Loucy (cell line): ENCODE data around the gene MAML3.
A peak's percentile ranks its signal among the peaks of the same experiment; 100 is the strongest.

Experiments
- H2AFZ ChIP-seq: fragments of 200-600 bp; sonication (generic); 2 replicates; pipeline ENCODE4 v1.6.0; 2016; ENCODE audit warnings: antibody characterized with exemption, mild to moderate bottlenecking, low read length, moderate library complexity
- H3F3A ChIP-seq: fragments of 200-600 bp; 2 replicates; pipeline ENCODE4 v1.6.0; 2016; ENCODE audit warnings: antibody characterized with exemption, low read depth, mild to moderate bottlenecking
- H3K27me3 ChIP-seq: fragments of 200-600 bp; sonication (generic); 2 replicates; pipeline ENCODE4 v1.6.1; 2014; ENCODE audit warnings: low read length, mild to moderate bottlenecking; ENCODE audit not compliant: insufficient read depth, poor library complexity, severe bottlenecking
- H3K36me3 ChIP-seq: fragments of 200-600 bp; sonication (generic); 2 replicates; pipeline ENCODE4 v1.6.1; 2016; ENCODE audit warnings: low read length; ENCODE audit not compliant: insufficient read depth
- H3K4me1 ChIP-seq: fragments of 200-600 bp; sonication (generic); 2 replicates; pipeline ENCODE4 v1.5.1; 2014; ENCODE audit warnings: low read length, mild to moderate bottlenecking; ENCODE audit not compliant: insufficient read depth, poor library complexity, severe bottlenecking
- H3K4me2 ChIP-seq: fragments of 200-600 bp; sonication (generic); 2 replicates; pipeline ENCODE4 v1.6.0; 2014; ENCODE audit warnings: antibody characterized with exemption, low read length, low read depth, mild to moderate bottlenecking; ENCODE audit not compliant: poor library complexity, severe bottlenecking
- H3K4me3 ChIP-seq: fragments of 200-600 bp; sonication (generic); 2 replicates; pipeline ENCODE4 v1.5.1; 2014; ENCODE audit warnings: low read length, mild to moderate bottlenecking, mixed read lengths; ENCODE audit not compliant: poor library complexity, severe bottlenecking
- H3K79me2 ChIP-seq: fragments of 200-600 bp; sonication (generic); 2 replicates; pipeline ENCODE4 v1.6.1; 2014; ENCODE audit warnings: low read length; ENCODE audit not compliant: insufficient read depth
- H3K9ac ChIP-seq: fragments of 200-600 bp; sonication (generic); 2 replicates; pipeline ENCODE4 v1.6.0; 2014; ENCODE audit warnings: mild to moderate bottlenecking, low read depth, low read length, moderate library complexity; ENCODE audit not compliant: poor library complexity, severe bottlenecking
- H3K9me2 ChIP-seq: fragments of 200-600 bp; sonication (generic); replicated peaks from 2 replicates; pipeline ENCODE4 v1.6.1; 2016; ENCODE audit warnings: low read depth, low read length, mixed read lengths
- H3K9me3 ChIP-seq: fragments of 200-600 bp; sonication (generic); 2 replicates; pipeline ENCODE4 v1.6.1; 2014; ENCODE audit warnings: mild to moderate bottlenecking, antibody characterized with exemption, low read length, low read depth; ENCODE audit not compliant: insufficient read depth
- H4K20me1 ChIP-seq: fragments of 200-600 bp; sonication (generic); 2 replicates; pipeline ENCODE4 v1.6.0; 2014; ENCODE audit warnings: antibody characterized with exemption, low read length, mild to moderate bottlenecking; ENCODE audit not compliant: insufficient read depth, poor library complexity, severe bottlenecking
- CTCF ChIP-seq: fragments of 200-600 bp; sonication (generic); conservative IDR thresholded peaks from 2 replicates; pipeline ENCODE4 v1.5.1; 2014; ENCODE audit warnings: mild to moderate bottlenecking, antibody characterized with exemption, low read length
- EZH2phosphoT487 ChIP-seq: fragments of 200-600 bp; IDR thresholded peaks from 2 replicates; pipeline ENCODE4 v1.6.1; 2018; ENCODE audit warnings: antibody characterized with exemption, mild to moderate bottlenecking, moderate library complexity, borderline replicate concordance

MAML3 gene

GRCh38 chr4:139799615-139800014 is 354.4 kb downstream of the MAML3 start:
- H4K20me1 ChIP-seq: peaks cover 17% of the 10 kb centered on the region
- TF ChIP-seq CTCF (no peak), EZH2phosphoT487 (no peak)
- H3K36me3 ChIP-seq: no peaks in the 10 kb centered on the region
- H3K9me2 ChIP-seq: no peaks in the 10 kb centered on the region
- no peaks in the 10 kb centered on the region for H3F3A ChIP-seq
- H3K4me2 ChIP-seq: no peak overlapping the region
- no peaks in the 10 kb centered on the region for H3K79me2 ChIP-seq
- no peak overlapping the region for H2AFZ ChIP-seq
- no peaks in the 10 kb centered on the region for H3K27me3 ChIP-seq
- no peak overlapping the region for H3K9ac ChIP-seq
- H3K9me3 ChIP-seq: no peaks in the 10 kb centered on the region
- H3K4me1 ChIP-seq: peaks cover 32% of the 10 kb centered on the region
- H3K4me3 ChIP-seq: no peak overlapping the region

GRCh38 chr4:139798456-139798855 is 355.5 kb downstream of the MAML3 start:
- no peaks in the 10 kb centered on the region for H3K36me3 ChIP-seq
- no peaks in the 10 kb centered on the region for H3K79me2 ChIP-seq
- H3K4me1 ChIP-seq: peaks cover 26% of the 10 kb centered on the region
- no peaks in the 10 kb centered on the region for H3F3A ChIP-seq
- no peaks in the 10 kb centered on the region for H3K9me2 ChIP-seq
- peaks cover 16% of the 10 kb centered on the region for H4K20me1 ChIP-seq
- H3K4me3 ChIP-seq: no peak overlapping the region
- no peaks in the 10 kb centered on the region for H3K27me3 ChIP-seq
- TF ChIP-seq CTCF: no peak
- no peak for TF ChIP-seq EZH2phosphoT487
- H2AFZ ChIP-seq: no peak overlapping the region
- peak overlapping the region; percentile 8 for H3K4me2 ChIP-seq
- no peaks in the 10 kb centered on the region for H3K9me3 ChIP-seq
- no peak overlapping the region for H3K9ac ChIP-seq

GRCh38 chr4:139797287-139797686 is 356.7 kb downstream of the MAML3 start:
- Histone ChIP-seq H3K9ac (no peak overlapping the region), H4K20me1 (peaks cover 7% of the 10 kb centered on the region), H3K9me3 (no peaks in the 10 kb centered on the region), H3K9me2 (no peaks in the 10 kb centered on the region), H3K36me3 (no peaks in the 10 kb centered on the region), H2AFZ (no peak overlapping the region), H3F3A (no peaks in the 10 kb centered on the region), H3K4me3 (no peak overlapping the region), H3K27me3 (no peaks in the 10 kb centered on the region), H3K4me1 (peaks cover 21% of the 10 kb centered on the region), H3K79me2 (no peaks in the 10 kb centered on the region), H3K4me2 (no peak overlapping the region)
- TF ChIP-seq EZH2phosphoT487 (no peak), CTCF (no peak)
